GM18870 (cell line): Measurements from ENCODE around the gene IGSF21.

ENCODE experiments used
- ATAC-seq: cut with Tn5 transposase; IDR thresholded peaks from one replicate; pipeline ENCODE4 v1.9.1; 2021; ENCODE audit warnings: moderate library complexity; ENCODE audit not compliant: unreplicated experiment

Gene IGSF21

DNA sequence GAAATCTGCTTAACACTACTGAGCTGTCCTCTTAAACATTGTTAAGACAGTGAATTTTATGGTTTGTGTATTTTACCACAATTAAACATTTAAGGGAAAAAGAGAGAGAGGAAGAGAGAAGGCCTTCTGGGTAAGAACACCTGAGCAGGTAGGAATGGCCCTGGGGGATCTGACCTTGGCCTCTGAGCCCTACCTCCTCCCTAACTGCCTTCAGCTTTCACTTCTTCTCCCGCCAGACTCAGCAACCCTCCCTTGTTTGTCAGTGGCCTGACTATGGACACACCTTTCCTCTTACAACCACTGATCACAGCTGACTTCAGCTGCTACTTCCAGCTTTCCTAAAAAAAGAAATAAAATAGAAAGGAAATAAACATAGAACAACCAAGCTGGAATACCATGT, 13.5 kb upstream of the IGSF21 start:
- ATAC-seq, result no peak

GRCh38 chr1:18097206-18097605, 10.4 kb upstream of the IGSF21 start:
- no peak for ATAC-seq

- ATAC-seq, result no peak
These were observed 8.6 kb upstream of the IGSF21 start for GRCh38 chr1:18099026-18099425.

GRCh38 chr1:18100060-18100459, 7.5 kb upstream of the IGSF21 start:
- ATAC-seq, result no peak

DNA sequence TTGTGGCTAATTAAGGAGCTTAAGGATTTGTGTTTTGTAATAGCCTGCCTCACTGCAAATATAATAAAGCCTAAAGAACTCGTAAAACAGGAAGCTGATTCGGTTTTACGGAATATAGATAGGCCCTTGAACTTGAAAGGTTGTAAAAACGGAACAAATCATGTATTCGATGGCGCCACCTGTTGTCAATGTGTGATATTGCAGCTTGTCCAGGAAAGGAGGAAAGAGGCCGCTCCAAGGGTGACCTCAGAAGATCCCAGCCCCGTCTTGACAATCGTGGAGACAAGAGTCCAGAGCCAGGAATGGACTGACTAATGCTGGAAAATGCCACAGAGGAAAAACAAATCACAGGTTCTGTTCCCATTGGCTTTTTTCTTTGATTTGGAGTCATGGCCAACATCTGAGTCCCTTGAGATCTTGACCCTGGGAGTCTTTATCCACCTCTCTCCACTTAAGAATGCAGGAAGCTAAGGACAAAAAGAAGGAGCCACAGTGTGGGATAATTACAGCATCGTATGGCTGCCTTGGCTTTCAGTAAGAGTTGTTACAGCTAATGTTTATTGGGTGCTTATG, 7.0 kb upstream of the IGSF21 start:
- ATAC-seq, result no peak

GRCh38 chr1:18101508-18101907, 6.1 kb upstream of the IGSF21 start:
- ATAC-seq, result no peak

GRCh38 chr1:18103788-18104421, 3.7 kb upstream of the IGSF21 start:
- ATAC-seq, result no peak

GRCh38 chr1:18104546-18105100, 3.0 kb upstream of the IGSF21 start:
- ATAC-seq, result no peak

DNA sequence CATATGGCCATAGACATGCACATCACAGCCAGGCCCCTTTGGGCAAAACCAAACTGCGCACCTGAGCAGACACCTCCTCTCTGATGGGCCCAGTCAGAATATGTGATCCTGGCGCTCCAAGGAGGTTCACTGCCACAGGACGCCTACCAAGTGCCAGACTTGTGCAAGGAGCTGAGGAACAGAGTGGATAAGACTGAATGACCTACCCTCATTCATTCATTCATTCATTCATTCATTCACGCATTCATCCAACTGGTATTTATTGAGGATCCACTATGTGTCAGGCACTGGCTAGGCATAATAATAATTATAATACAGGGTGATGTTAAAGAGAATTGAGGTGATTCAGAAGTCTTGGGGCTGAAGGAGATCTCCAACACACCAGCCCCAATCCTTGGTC, 2.4 kb upstream of the IGSF21 start:
- no peak for ATAC-seq

GRCh38 chr1:18108299-18109057, 880 bp downstream of the IGSF21 start:
- ATAC-seq, result no peak

GRCh38 chr1:18109058-18109755, 1.6 kb downstream of the IGSF21 start:
- ATAC-seq, result no peak

GRCh38 chr1:18109756-18110597, 2.4 kb downstream of the IGSF21 start:
- no peak for ATAC-seq

DNA sequence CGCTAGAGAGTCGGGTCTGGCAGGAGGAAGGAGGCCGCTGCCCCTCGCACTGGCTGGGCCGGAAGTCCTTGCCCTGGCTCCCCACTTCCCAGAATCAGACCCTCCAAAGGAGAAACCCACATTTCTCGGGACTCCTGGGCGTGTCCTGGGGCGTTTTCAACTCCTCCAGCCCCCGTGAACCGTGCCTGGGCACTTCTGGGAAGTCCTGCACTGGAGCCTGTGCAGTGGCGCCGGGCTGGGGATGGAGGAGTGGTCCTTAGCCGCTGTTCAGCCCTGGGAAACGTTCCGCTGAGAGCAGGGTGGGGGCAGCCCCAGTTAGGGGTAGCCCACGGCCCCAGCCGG, 3.0 kb downstream of the IGSF21 start:
- ATAC-seq, result no peak

DNA sequence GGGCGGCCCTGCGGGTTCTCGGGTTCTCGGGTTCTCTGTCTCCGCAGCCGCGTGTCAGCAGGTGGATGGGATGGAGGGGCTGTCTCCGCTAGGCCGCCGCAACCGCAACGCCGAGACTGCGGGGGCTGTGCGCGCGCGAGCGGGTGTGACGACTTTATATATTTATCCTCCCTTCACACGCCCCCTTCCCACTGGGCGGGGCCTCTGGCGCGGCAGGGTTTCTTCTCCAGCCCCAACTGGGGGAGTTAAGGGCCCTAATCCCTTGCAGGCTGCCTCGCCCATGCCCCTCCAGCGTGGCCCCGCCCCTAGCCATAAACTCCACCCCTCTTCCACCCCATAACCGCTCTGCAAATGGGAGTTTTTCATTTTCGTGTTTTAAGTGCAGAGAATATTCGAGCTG, 3.4 kb downstream of the IGSF21 start:
- no peak for ATAC-seq

- no peak for ATAC-seq
These were observed 4.2 kb downstream of the IGSF21 start for GRCh38 chr1:18111605-18112297.

DNA sequence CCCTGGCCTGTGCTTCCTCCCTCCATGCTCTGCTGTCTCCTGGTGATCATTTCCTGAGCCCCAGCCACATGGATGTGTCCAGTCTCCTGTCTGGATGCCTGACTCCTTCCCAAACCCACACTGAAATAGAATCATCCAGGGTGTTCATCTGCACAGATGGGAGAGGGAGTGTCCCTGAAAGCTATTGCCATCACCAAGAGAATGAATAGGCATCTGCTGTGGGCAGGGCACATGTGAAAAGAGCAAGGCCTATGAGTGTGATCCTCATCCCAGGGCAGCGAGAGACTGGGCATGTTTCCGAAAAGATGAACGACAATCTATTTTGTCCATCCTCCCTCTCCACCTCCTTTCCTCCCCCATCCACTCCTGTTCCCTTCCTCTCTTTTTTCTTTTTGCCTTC, 5.0 kb downstream of the IGSF21 start:
- ATAC-seq, result no peak

GRCh38 chr1:18114726-18115410, 7.3 kb downstream of the IGSF21 start:
- no peak for ATAC-seq

- no peak for ATAC-seq
These were observed 9.2 kb downstream of the IGSF21 start for GRCh38 chr1:18116777-18117176.

DNA sequence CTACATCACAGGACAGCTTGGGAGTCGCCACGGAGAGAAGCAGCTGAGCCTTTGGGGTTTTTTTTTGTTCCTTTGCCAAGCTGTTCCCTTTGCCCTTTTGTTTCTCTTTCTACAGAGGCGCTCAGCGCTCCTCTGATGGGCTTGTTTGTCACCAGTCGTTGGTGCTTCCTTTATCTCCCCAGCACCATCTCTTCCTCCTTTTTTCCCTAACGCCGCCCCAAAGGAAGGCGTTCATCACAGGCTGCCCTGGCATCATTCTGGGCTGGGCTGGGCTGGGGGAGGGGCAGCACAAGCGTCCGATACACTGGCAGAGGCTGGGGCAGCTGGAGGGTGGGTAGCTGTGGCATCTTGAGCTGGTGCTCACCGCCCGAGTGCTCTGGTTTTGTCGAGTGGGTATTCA, 10.5 kb downstream of the IGSF21 start:
- no peak for ATAC-seq

DNA sequence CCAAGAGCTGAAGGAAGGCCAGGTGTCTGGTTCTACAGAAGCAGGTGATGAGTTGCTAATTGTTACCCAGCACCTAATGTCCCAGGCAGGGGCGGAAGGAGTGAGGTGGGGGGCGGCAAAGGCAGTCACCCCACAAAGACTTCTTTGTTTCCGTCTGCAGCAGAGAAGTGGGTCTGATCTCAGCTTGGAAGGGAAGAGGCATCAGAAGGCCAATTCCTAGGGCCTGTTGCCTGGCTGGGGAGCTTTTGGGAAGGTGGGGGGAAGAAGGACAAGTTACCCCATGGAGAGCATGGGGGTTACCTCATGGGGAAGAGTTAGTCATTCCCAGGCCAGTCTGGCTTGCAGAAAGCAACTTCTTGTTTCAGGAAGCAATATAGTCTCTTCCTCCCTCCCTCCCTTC, 10.9 kb downstream of the IGSF21 start:
- no peak for ATAC-seq
